NOMO-1 treated with DMSO at 0.1 percent for 48 hours (cell line): ENCODE results near the gene NKX2-2.
A peak's percentile ranks its signal among the peaks of the same experiment; 100 is the strongest.
"Not testable (repeated sequence)": the region's sequence is repeated elsewhere in the genome, so short reads cannot be mapped to it uniquely, and the experiment has no call there.

Experiments used
- DNase-seq: peaks from one replicate; lab custom pipeline; 2025; ENCODE audit not compliant: unreplicated experiment; lab: John Stamatoyannopoulos, UW

The NKX2-2 gene

GRCh38 chr20:21509597-21510371 is 4.1 kb downstream of the NKX2-2 start:
- DNase-seq: no peak

GRCh38 chr20:21509079-21509596 is 4.7 kb downstream of the NKX2-2 start:
- no peak for DNase-seq

DNA sequence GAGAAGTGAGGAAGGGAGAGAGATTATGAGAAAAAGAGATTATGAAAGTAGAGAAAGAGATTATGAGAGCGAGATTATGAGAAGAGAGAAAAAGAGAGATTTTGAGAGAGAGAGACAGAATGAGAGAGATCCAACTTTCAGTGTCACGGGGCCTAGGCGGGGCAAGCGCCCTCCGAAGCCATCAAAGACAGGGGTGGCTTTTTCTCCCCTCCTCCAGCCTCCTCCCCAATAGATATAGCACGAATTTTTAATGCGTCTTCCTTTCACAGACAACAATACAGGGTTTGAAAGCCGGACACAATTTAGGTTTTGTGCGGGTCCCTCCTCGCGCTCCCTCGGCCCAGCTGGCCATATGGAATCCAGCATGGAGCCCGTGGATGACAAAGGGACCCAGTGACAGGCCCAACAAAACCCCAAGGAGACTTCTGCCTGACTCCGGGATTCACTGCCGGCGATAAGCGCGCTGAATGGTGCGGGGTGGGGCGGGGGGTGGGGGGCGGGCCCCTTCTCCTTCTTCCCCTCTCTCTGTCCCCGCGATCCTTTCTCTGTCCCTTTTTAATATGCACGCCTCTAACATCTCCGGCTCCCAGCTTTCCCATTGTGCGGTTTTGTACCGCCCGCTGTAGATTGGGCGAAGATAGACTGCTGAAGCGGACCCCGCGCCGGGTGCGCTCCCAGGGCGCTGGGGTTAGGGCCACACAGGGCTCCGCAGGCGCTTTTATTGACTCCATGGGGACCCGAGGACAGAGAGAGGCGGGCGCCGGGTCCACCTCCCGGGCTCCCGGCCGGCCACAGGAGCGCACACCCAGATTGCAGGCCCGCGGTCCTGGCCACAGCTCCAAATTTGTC is 5.4 kb downstream of the NKX2-2 start:
- no peak for DNase-seq

GRCh38 chr20:21507400-21508229 is 6.2 kb downstream of the NKX2-2 start:
- no peak for DNase-seq

DNA sequence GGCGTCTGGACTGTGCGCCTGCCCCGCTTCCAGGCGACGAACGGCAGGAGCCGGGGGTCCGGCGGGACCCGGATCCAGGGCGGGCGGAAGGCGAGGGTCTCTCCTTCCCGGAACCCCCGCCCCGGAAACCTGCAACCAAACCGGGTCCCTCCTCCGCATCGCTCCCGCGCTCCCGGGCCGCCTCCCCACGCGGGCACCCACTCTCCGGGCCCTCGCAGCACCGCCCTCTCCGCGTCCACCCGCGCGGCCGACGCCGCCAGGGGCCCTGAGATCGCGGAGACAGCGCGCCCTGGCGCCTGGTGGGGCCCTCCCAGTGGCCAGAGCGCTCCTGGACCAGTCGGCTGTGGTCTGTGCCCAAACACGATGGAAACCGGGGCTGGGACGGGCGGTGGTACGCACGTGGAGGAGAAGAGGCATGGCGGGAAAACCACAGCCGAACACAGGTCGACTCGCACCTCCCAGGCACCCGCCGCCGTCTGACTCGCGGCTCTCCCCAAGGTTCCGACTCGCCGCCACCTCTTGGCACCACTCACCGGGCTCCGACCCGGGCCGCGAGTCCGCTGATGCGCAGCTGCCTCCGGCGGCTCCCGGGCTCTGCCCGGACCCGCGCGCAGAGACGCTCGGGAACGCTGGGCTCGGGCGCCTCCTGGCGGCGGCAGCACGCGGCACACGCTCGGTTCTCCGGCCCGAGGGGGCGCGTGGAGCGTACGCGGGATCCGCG is 7.9 kb downstream of the NKX2-2 start:
- DNase-seq: peak; percentile 33

DNA sequence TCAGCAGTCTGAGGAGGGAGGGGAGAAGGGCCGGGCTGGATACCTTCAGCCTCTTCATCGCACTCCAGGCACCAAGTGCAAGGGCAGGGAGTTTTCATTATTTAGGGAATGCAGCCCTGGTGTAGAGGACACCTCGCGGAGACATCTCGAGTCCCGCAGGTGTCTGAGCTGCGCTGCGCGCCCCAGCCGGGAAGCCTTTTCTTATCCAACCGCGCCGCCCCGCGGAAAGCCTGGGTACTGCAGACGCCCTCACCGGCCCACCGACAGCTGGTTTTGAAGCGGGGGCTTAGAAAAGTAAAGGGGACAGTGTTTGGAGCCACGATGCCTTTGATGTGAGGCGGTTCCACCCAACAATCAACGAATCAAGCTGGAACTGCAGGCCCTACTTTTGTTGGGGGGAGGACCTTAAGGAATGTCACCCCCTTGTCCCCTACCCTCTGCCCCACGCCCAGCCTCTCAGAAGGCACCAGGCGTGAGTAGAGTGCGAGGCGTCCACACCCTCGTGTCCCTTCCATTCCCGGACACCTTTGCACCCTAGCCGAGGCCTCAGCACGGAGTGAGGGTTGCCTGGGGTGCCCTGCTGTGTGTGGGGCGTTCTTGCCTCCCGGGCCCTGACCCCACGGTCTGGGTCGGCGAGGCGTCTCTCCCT is 8.6 kb downstream of the NKX2-2 start:
- DNase-seq: peak; percentile 30

DNA sequence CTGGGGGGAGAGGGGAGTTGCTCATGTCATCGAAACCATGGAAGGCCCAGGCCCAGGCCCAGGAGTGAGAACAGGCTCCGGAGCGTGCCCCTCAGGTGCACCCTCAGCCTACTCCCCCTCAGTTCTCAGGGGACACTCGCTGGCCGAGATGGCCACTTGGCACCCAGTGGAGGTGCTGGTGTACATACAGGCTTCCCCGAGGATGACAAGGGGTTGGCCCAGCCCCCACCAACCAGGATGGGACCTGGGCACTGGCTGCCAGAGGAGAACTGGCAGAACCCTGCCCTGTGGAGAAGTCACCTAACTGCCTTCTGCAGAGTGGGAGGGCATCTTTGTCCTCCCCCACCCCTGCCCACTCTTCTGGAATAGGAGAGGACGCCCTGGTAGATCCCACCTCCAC is 9.5 kb downstream of the NKX2-2 start:
- DNase-seq: no peak

- DNase-seq: no peak
Observed at GRCh38 chr20:21503345-21503744, 10.5 kb downstream of the NKX2-2 start.

DNA sequence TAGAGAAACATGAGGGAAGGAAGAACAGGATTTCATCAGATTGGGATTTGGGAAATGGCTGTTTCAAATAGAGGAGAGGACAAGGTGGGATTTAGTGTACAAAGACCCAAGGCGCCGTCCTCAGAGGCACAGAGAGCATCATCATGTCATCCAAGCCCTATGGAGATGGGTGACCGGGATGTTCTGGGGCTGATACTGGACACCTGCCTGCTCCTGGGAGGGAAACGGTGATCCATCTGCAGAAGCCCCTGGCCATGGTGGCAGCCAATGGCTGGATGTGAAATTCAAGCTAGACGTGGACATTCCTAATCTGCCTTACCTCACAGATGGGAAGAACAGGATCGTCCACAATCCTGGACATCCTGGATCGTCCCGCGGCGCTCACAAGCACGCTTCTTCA is 12.7 kb downstream of the NKX2-2 start:
- no peak for DNase-seq

GRCh38 chr20:21500599-21500998 is 13.3 kb downstream of the NKX2-2 start:
- DNase-seq: no peak

GRCh38 chr20:21499641-21500040 is 14.2 kb downstream of the NKX2-2 start:
- no peak for DNase-seq

- no peak for DNase-seq
Observed at GRCh38 chr20:21498635-21499034, 15.2 kb downstream of the NKX2-2 start.

- no peak for DNase-seq
Observed at GRCh38 chr20:21498195-21498594, 15.7 kb downstream of the NKX2-2 start.

DNA sequence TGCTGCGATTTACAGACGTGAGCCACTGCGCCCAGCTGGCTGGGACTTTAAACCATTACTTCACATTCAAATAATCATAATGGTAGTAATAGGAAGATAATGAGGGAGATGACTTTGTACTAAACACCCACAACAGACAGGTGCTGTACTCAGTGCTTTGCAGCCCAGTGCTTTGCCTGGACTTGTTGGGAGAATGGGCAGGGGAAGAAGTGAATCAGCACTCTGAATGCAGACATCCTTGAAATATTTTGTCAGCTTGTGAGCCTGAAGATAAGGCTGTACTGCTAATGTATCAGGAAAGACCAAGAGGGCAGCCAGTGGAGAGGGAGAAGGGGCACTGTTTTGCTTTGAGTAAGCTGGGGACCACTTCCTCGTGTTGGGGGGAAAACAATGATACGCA is 17.4 kb downstream of the NKX2-2 start:
- DNase-seq: no peak

GRCh38 chr20:21493049-21493448 is 20.8 kb downstream of the NKX2-2 start:
- DNase-seq: no peak

DNA sequence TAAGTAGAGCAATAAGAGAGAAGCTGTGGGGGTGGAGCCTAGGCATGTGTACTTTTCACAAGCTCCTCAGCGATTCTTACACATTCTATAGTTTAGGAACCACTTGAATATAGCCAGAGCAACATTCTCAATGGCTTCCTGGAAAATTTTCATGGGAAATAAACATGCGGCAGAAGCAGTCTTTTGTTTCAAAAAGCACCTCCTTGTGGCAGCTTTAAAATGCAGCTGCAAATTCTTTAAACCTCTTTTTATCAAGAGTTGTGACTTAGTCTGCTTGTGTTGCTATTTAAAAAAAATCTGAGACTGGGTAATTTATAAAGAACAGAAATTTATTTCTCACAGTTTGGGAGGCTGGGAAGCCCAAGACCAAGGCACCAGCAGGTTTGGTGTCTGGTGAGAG is 23.8 kb downstream of the NKX2-2 start:
- DNase-seq: no peak

DNA sequence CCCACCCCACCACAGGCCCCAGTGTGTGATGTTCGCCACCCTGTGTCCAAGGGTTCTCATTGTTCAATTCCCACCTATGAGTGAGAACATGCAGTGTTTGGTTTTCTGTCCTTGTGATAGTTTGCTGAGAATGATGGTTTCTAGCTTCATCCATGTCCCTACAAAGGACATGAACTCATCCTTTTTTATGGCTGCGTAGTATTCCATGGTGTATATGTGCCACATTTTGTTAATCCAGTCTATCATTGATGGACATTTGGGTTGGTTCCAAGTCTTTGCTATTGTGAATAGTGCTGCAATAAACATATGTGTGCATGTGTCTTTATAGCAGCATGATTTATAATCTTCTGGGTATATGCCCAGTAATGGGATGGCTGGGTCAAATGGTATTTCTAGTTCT is 33.7 kb downstream of the NKX2-2 start:
- DNase-seq: not testable (repeated sequence)

DNA sequence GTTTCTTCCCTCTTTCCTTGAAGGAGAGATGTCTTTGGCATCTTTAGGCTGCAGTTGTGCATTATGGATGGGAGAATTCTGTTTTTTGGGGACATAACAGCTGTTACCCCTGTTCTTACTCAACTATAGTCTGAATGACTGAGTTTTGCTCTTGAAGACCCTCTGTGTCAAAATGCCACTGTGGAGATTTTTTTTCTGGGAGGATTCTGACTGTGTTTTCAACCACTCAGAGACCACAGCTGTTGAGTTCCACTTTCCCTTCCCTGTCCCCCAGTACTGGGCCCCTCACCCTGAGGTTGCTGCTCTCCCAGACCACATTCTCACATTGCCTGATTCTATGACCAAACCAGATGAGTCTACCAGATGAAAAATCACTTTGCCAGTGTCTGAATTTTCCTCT is 48.1 kb downstream of the NKX2-2 start:
- DNase-seq: no peak

- DNase-seq: no peak
Observed at GRCh38 chr20:21464916-21465315, 48.9 kb downstream of the NKX2-2 start.
